Prostate gland (tissue), 2 donors: Measurements from ENCODE around the gene KIF26B.

Experiments used
- CTCF ChIP-seq, 4 experiments: fragments of 200-600 bp in 2 of 4; fragments of 450-650 bp in 2 of 4; sonication (generic) in 2 of 4; IDR thresholded peaks; 1 replicate in 3 of 4; 2 replicates in 1 of 4; pipeline ENCODE4 v1.5.1; 2016 to 2019; ENCODE audit warnings: antibody characterized with exemption in 4 of 4, mild to moderate bottlenecking in 2 of 4, moderate library complexity in 2 of 4
- POLR2A ChIP-seq: fragments of 450-650 bp; IDR thresholded peaks from one replicate; pipeline ENCODE4 v1.6.1; 2016; ENCODE audit warnings: antibody characterized with exemption, mild to moderate bottlenecking

DNA sequence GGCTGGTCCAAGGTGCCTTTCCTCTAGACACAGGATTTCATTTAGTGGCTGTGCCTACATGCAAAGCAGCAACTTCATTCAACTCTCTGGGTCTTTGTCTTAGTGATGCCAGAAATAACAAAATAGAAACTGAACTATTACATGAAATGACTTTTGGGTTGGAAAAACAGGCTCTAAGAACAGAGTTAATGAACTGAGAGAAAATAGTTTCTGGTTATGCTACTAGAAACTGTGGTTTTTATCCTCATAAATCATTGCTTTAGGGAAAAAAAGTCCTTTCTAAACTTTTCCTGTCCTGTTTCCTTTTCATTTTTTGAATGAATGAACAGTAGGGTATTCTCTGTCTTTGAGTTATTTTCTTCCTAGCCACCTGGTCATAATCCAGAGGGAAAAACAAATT is 424.0 kb downstream of the KIF26B start:
- no peak for TF ChIP-seq CTCF (IDR thresholded peaks at IDR 0.05)
- no peak for TF ChIP-seq POLR2A
